ENCODE data around the gene ACOX2.

GRCh38 chr3:58520403-58521335 is 16.3 kb downstream of the ACOX2 start:
- no peak for TF ChIP-seq CTCF (IDR thresholded peaks at IDR 0.05)
- no peak for TF ChIP-seq POLR2AphosphoS5 (IDR thresholded peaks at IDR 0.05)
- no peak for TF ChIP-seq POLR2A (IDR thresholded peaks at IDR 0.05)

All from suprapubic skin (tissue), 4 donors.